Activated T-cell treated with anti-CD3 and anti-CD28 coated beads for 48 hours (primary cell): ENCODE measurements around the gene FLT3LG.
"Not testable (repeated sequence)": the region's sequence is repeated elsewhere in the genome, so short reads cannot be mapped to it uniquely, and the experiment has no call there.

Source experiments
- DNase-seq: peaks from one replicate; pipeline ENCODE4 v3.0.0-alpha.2; 2020; ENCODE audit warnings: low read depth

Gene FLT3LG

GRCh38 chr19:49463960-49464740, 9.9 kb upstream of the FLT3LG start:
- no peak for DNase-seq

DNA sequence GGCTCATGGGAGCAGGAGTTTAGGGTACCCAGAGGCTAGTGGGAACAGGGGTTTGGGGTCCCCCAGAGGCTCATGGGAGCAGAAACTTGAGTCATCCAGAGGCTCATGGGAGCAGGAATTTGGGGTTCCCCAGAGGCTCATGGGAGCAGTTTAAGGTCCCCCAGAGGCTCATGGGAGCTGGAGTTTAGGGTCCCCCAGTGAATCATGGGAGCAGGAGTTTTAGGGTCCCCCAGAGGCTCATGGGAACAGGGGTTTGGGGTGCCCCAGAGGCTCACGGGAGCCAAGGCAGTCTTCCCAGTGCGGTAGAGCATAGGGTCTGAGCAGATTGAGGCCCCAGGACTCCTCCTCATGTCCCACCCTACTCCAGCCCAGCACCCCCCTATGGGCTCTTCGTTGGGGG, 8.6 kb upstream of the FLT3LG start:
- no peak for DNase-seq

GRCh38 chr19:49468199-49468598, 5.8 kb upstream of the FLT3LG start:
- no peak for DNase-seq

DNA sequence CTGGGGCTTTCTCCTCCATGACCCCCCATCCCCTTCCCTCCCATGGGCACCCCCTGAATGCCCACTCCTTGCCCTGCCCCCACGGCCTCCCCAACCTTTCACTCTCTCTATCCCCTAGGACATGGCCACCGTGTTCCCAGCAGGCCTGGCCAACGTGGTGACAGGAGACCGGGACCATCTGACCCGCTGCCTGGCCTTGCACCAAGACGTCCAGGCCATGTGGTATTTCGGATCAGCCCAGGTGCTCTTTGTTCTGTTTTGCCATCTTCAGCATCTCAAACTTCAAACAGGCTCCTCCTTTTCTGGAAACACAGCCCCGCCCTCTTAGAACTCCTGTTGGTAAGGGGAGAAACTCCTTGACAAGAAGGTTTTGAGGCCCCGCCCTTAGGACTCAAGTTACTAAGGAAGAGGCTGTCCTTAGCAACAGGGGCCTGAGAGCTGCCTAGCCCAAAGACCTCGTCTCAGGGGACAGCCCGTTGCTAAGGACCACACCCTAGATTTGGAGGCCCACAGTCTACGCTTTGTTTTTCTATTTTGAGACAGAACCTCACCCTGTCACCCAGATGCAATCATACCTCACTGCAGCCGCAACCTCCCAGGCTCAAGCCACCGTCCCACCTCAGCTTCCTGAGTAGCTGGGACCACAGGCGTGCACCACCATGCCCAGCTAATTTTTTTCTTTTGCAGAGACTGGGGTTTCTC, 5.1 kb upstream of the FLT3LG start:
- DNase-seq: peak; percentile 62

GRCh38 chr19:49469828-49470614, 4.0 kb upstream of the FLT3LG start:
- peak; percentile 76 for DNase-seq

DNA sequence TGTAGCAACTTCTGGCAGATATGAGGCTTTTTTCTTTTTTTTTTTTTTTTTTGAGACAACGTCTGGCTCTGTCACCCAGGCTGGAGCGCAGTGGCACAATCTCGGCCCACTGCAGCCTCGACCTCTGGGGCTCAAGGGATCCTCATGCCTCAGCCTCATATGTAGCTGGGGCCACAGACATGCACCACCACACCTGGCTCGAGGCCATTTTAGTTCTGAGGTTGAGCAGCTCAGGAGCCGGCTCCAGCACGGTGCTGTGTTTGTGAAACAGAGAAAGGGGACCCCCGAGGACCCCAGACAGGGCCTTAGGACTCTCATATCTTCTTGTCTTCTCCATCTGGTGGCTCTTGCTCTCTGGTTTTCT, 3.4 kb upstream of the FLT3LG start:
- DNase-seq: no peak

DNA sequence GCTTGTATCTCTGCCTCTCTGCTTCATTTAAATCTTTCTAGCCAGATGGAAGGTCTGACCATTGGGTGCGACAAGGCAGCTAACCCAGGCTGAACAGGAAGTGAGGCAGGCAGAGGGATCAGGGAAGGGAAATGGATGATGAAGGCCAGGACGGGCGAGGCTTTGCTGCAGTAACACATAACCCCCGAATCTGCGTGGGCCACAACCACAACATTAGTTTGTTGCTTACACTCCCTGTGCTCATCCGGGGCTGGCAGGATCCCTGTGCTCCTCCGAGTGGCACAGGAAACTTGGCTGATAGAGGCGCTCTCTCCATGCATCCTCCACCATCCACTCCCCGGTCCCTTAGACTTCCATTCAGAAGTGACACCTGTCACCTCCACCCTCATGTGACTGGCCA, 1.1 kb upstream of the FLT3LG start:
- DNase-seq: no peak

- not testable (repeated sequence) for DNase-seq
Measured at GRCh38 chr19:49473501-49473867, 531 bp upstream of the FLT3LG start.

DNA sequence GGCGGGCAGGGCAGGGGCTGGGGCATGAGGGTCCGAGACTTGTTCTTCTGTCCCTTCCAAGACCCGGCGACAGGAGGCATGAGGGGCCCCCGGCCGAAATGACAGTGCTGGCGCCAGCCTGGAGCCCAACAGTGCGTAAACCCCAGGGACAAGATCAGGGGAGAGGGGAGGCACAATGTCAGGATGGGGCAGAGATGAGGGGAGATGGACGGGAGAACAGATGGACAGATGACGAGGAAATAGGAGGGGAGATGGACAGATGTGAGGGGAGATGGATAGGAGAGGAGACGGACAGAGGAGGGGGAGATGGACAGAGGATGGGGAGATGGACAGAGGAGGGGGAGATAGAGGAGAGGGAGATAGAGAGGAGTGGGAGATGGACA, 518 bp downstream of the FLT3LG start:
- DNase-seq: no peak

DNA sequence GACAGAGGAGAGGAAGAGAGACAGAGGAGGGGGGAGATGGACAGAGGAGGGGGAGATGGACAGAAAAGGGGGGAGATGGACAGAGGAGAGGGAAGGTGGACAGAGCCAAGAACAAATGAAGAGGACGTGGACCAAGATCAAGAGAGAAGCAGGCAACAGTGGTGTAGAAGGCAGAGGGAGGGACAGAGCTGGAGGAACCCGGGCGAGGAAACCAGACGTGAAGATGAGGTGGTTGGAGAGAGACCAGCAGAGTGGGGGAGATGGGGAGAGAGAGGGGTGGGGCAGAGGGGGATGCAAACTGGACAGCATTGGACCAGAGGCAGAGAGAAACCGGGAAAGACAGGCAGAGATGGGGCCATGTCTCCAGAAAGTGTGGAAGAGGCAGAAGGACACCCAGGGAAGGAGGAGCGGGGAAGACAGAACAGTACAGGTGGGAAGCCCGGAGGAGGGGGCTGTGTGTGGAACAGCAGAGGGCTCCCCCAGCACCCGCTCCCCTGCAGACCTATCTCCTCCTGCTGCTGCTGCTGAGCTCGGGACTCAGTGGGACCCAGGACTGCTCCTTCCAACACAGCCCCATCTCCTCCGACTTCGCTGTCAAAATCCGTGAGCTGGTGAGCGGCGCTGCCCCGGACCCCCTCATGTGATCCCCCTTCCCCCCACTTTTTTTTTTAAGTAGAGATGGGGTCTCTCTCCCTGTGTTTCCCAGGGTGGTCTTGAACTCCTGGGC, 1.3 kb downstream of the FLT3LG start:
- DNase-seq: no peak

- DNase-seq: peak; percentile 80
Measured at GRCh38 chr19:49475995-49476880, 2.2 kb downstream of the FLT3LG start.

DNA sequence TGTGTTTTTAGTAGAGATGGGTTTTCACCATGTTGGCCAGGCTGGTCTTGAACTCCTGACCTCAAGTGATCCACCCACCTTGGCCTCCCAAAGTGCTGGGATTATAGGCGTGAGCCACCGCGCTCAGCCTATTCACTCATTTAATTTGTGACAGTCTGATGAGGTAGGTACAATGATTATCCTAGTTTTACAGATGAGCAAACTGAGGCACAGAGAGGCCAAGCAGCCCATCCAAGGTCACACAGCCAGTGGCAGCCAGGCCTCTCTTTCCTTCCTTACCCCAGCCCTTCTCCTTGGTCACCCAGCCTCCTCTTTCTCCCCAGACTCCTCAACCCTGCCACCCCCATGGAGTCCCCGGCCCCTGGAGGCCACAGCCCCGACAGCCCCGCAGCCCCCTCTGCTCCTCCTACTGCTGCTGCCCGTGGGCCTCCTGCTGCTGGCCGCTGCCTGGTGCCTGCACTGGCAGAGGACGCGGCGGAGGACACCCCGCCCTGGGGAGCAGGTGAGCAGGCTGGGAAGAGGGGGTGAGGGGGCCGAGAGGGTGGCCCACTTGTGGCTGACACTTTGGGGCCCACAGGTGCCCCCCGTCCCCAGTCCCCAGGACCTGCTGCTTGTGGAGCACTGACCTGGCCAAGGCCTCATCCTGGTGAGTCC, 6.1 kb downstream of the FLT3LG start:
- no peak for DNase-seq

GRCh38 chr19:49481020-49481683, 7.1 kb downstream of the FLT3LG start:
- no peak for DNase-seq

DNA sequence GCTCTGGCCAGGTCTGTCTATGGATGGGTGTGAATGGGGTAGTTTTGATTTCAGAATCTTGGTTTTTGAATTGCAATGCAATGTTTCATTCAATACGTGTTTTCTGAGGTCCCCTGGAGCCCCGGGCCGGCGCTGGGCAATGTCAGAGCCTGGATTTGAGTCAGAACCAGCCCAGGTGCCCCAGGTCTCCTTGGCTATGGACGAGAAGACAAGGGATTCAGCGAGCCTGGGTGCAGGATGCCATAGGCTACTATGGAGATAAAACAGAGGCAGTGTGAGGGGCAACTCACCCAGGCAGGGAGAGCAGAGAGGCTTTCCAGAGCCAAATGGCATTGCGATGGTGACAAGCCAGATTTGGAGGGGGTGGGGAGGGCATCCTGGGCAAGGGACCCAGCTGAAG, 12.2 kb downstream of the FLT3LG start:
- no peak for DNase-seq

GRCh38 chr19:49486710-49487276, 12.8 kb downstream of the FLT3LG start:
- DNase-seq: no peak

- DNase-seq: peak; percentile 100
Measured at GRCh38 chr19:49487277-49488045, 13.4 kb downstream of the FLT3LG start, which contains the start of gene RPL13A. RPL13A (plus strand) TSS chr19:49487608; CDS start chr19:49487630, 22 bp downstream.

- no peak for DNase-seq
Measured at GRCh38 chr19:49488046-49488862, 14.2 kb downstream of the FLT3LG start.
